ENCODE data around the gene CACNA1F.

The CACNA1F gene

GRCh38 chrX:49172280-49172780 lies 60.8 kb downstream of the CACNA1F start:
- TF ChIP-seq CTCF (IDR thresholded peaks at IDR 0.05; ENCODE audit: extremely low read depth, insufficient read depth, missing control alignments): no peak
- in situ Hi-C loops (cut with MboI; ENCODE audit: low pct_unique_long_range_greater_than_20kb, low sequenced_read_pairs, unreplicated experiment): no loop called here
- peak; percentile 73 for DNase-seq (ENCODE audit: low spot score)

- in situ Hi-C loops (cut with MboI; ENCODE audit: low pct_unique_long_range_greater_than_20kb, low sequenced_read_pairs, unreplicated experiment): no loop called here
- peak; percentile 62 for DNase-seq (ENCODE audit: low spot score)
Measured at GRCh38 chrX:49171752-49172279, 61.3 kb downstream of the CACNA1F start, which contains the start of gene PLP2. Gene PLP2 (plus strand): TSS chrX:49171898. CDS start chrX:49172001, 103 bp downstream.

GRCh38 chrX:49167740-49168108 lies 65.4 kb downstream of the CACNA1F start:
- no peak for TF ChIP-seq CTCF (IDR thresholded peaks at IDR 0.05; ENCODE audit: extremely low read depth, insufficient read depth, missing control alignments)
- in situ Hi-C loops (cut with MboI; ENCODE audit: low pct_unique_long_range_greater_than_20kb, low sequenced_read_pairs, unreplicated experiment): no loop called here
- peak; percentile 8 for DNase-seq (ENCODE audit: low spot score)

More at GRCh38 chrX:49171752-49172279, 61.3 kb downstream of the CACNA1F start, which contains the start of gene PLP2:
- no peak for TF ChIP-seq CTCF (IDR thresholded peaks at IDR 0.05; ENCODE audit: extremely low read depth, insufficient read depth, missing control alignments)

- DNase-seq (ENCODE audit: low spot score): peak; percentile 30
- no peak for TF ChIP-seq CTCF (IDR thresholded peaks at IDR 0.05; ENCODE audit: extremely low read depth, insufficient read depth, missing control alignments)
- in situ Hi-C loops (cut with MboI; ENCODE audit: low pct_unique_long_range_greater_than_20kb, low sequenced_read_pairs, unreplicated experiment): no loop called here
Measured at GRCh38 chrX:49166914-49167739, 66.0 kb downstream of the CACNA1F start.

- in situ Hi-C loops (cut with MboI; ENCODE audit: low pct_unique_long_range_greater_than_20kb, low sequenced_read_pairs, unreplicated experiment): no loop called here
- peak; percentile 25 for TF ChIP-seq CTCF (IDR thresholded peaks at IDR 0.05; ENCODE audit: extremely low read depth, insufficient read depth, missing control alignments)
- DNase-seq (ENCODE audit: low spot score): peak; percentile 59
Measured at GRCh38 chrX:49165901-49166881, 66.9 kb downstream of the CACNA1F start.
